NCI-H1417 (cell line): ENCODE data around the gene AHNAK2.
"Not testable (repeated sequence)": the region's sequence is repeated elsewhere in the genome, so short reads cannot be mapped to it uniquely, and the experiment has no call there.

Source experiments
- DNase-seq, 3 experiments: peaks; one replicate each; lab custom pipeline; 2025; lab: John Stamatoyannopoulos, UW

The AHNAK2 gene

DNA sequence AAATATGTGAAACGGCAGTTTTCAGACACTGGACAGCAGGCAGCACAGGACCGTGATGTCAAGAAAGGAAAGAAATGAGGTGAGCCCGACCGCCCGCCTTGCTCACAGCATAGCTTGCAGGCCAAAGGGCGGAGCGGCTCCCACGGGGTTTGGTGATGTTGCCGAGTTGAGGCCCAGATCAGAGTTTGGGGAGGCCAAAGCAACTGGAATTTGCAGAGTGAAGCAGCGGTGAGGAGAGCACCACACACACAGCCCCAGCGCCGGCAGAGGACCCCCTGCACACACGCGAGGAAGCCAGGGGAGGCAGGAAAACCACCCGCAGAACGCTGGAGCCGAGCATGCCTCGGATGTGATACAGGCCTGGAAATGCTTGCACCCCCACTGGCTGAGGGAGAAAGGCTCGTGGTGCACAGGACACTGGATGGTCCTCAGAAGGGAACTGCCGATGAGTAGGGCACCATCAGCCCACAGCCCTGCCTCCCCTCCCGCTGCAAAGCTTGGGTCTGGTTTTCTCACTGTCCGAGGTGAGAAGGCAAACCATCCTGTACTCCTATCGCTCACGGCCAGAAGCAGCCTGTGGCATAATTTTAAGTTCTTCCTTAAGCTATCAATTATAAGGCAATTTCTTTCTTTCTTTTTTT is 79.2 kb downstream of the AHNAK2 start:
- DNase-seq = no peak

DNA sequence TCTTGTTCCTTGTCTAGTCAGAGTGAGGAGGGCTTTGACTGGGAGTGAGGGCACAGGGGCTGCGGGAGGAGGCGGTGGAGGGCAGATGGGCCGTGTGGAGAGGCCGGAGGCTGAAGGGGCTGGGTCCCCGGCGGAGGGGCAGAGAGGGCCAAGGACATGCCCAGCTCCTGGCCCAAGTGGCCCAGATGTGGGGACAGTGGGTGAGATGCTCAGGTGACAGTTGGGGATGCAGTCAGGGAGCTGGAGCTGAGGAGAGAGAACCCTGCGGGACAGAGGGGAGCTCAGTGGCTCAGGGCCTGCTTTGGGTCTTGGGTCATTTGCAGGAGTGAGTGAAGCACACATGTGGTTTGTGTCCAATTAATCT is 80.0 kb downstream of the AHNAK2 start:
- no peak for DNase-seq

DNA sequence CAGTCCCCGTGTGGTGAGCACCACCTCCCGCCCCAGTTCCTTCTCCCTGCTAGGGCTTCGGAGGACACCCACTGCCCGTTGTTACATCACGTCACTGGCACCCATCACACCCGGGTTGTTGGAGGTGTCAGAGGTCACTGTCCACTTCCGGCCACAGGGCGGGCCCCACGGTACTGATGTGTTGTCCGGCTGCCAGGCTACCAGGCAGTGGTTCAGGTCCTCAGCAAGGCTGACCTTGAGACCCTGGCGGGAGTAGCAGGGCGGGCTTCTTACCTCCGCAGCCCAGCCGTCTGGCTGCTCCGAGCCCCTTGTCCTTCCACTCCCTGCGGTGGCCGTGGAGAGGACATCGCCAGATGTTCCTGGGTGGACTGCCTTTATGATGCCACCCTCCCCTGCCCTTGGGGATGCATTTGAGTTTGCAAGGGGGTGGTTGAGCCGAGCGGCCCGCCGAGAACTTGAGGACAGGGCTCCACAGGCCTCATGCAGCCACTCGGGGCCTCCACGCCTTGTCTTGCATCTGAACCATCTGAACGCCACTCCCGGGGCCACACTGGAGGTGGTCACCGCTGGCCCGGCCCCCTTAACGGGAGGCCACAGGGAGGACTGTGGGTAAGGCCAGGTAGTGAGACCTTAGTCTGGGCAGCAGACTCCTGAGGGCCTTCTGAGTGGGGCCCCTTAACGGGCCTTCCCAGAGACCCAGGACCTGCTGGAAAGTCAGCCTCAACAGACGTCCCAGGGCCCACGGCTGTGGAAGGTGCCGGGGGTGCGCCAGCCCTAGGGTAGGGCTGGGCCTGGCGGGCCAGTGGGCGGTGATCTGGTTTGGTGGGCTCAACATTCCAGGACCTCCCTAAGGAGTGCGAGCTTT is 80.6 kb downstream of the AHNAK2 start:
- no peak for DNase-seq

DNA sequence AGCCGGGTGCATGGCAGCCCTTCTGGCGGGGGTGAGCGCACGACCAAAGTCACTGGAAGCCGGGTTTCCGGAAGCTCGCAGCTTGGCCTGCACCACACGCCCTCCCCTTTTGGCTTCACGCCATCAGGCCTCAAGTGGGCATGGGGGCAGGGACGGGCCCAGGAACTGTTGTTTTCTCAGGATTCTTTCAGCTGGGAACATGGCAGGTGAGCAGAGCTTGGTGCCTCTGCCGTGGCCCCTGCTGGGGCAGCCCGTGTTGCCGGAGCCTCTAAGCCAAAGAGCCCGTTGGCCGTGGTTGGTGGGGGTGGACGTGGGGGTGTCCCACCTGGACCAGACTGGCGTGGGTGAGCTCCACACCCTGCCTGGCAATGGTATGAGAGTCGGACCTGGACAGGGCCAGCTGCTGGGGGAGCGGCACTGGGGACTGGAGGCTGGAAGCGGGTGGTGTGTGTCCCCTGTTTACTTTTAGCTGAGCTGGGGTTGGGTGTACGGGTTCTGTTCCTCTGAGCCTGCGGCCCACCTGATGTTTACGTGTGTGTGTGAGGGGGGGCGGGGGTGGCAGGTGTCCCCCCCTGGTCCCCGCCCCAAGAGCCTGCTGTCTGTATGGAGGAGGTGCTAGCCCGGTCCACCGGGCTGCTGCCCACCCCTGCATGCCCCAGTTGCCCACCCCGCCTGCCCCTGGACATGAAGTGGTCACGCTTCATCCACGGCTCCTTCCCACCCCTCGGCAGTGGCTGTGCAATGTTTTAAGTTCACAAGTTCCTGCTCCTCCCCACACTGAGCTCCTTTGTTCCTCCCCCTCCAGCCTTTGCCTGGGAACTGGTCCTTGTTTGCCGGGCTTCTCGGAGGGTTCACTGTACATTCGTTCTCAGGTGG is 82.2 kb downstream of the AHNAK2 start:
- peak; percentile 91 to 95 (median 91) for DNase-seq

DNA sequence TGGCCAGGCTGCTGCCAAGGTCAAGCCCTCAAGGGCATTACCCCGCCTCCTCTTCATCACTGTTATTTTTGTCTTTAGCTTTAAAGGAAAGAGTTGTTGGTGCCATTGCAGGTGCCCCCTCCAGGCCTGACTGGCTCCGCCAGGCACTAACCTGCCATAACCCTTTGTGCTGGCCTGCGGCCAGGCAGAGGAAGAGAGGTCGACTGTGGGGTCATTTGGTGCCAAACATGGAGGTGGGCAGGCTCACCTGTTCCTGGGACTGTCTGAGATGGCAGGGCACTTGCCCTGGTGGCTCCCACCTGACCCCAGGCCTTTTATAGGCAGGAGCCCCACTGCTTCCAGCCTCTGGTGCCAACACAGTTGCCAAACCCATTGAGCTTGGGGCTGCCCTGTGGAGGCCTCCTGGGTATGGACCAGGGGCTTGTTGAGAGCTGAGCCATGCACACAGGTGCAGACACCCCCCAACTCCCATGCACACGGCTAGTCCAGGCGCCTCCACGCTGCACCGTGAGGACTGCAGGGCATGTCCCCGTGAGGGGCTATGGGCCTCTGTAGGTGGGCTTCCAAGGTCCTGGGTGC is 82.9 kb downstream of the AHNAK2 start:
- DNase-seq = no peak

DNA sequence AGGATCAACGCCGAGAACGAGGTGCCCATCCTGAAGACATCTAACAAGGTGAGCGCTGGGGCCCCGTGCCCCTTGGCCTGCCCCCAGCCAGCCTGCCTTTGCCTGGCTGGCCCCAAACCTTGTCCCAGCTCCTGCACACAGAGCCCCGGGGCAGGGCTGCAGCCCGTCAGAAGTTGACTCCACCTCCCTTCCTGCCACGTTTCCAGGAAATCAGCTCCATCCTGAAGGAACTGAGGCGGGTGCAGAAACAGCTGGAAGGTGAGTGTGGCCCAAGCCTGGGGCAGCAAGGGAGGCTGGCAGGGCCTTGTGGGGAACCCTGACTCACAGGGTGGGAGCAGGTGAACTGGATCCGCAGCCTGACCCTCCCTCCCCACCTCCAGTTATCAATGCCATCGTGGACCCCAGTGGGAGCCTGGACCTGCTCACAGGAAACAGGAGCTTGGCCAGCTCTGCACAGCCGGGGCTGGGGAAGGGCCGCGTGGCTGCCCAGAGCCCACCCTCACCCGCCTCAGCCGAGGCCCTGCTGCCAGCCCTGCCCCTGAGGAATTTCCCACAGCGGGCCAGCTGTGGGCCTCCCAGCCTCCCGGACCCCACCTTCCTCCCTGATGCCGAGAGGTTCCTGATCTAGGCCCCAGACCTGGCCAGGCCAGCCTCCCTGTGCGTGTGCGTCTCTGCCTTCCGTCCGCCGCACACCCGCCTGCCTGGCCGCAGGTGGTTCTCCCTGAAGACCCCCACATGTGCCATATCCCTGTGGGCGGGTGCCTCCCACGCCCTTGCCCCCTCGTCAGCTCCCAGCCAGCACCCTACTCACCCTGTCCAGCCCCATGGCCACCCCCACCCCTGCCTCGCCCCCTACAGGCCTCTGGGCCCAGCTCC is 83.6 kb downstream of the AHNAK2 start:
- DNase-seq = no peak

DNA sequence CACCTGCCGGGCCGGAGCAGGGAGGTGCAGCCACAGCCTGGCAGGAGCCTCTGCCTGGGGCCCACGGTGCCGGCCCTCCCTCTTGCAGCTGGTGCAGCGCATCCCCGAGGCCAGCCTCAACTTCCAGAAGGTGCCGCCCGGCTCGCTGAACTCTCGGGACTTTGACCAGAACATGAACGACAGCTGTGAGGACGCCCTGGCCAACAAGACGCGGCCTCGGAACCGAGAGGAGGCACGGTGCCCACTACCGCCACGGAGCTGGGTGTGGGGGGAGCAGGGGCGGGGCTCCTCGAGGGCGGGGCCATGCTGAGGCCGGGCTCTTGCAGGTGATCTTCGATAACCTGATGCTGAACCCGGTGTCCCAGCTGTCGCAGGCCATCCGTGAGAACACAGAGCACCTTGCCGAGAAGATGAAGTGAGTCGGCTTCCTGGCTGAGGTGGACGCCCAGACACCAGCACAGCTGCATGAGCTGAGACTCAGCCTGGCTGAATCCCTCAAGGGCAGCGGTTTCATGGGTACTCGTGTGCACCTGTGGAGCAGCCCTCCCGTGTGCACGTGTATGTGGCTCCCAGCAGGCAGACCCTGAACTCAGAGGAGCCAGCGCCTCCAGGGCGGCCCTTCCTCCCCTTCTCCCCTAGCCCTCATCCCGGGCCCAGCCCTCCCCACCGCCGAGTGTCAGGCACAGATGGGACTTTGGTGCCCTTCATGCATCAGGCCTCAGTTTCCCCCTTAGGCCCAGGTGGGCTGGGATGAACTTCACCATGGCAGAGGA is 84.6 kb downstream of the AHNAK2 start:
- peak in 1 of 3 experiments; percentile 67 for DNase-seq

DNA sequence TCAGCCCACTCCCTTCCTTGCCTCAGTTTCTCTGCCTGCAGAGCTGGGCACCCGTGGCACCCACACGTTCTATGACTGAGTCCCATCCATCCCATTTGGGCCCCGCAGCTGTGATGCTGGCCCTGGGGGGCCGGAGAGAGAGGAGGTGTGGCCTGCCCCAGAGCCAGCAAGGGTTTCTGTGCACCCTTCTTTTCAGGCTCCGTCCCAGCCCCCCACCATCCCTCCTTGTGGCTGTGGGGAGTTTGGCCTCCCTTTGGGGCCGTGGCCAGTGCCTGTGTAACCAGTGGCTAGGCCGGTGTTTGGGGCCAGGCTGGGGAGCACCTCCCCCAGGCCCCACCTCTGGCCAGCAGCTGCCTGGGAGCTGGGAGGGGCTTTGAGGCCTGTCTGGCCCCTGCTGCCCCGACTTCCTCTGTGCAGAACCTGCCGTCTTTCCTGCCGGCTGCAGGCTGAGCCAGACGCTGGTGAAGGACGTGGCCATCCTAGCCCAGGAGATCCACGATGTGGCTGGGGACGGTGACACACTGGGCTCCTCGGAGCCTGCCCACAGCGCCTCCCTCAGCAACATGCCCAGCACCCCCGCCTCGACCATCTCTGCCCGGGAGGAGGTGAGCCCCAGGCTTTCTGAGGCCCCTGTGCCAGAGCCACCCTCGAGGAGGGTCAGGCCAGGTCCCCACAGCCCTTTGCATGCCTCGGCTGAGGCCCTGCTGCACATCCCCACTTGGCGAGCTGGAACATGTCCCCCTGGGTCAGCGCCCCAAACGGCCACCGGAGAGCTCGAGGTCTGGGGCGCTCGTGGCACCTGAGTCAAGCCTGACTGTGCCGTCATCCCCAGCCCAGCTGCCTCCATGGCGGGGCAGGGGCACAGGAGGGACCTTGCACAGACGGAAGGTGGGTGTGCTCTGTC is 85.4 kb downstream of the AHNAK2 start:
- DNase-seq = no peak

DNA sequence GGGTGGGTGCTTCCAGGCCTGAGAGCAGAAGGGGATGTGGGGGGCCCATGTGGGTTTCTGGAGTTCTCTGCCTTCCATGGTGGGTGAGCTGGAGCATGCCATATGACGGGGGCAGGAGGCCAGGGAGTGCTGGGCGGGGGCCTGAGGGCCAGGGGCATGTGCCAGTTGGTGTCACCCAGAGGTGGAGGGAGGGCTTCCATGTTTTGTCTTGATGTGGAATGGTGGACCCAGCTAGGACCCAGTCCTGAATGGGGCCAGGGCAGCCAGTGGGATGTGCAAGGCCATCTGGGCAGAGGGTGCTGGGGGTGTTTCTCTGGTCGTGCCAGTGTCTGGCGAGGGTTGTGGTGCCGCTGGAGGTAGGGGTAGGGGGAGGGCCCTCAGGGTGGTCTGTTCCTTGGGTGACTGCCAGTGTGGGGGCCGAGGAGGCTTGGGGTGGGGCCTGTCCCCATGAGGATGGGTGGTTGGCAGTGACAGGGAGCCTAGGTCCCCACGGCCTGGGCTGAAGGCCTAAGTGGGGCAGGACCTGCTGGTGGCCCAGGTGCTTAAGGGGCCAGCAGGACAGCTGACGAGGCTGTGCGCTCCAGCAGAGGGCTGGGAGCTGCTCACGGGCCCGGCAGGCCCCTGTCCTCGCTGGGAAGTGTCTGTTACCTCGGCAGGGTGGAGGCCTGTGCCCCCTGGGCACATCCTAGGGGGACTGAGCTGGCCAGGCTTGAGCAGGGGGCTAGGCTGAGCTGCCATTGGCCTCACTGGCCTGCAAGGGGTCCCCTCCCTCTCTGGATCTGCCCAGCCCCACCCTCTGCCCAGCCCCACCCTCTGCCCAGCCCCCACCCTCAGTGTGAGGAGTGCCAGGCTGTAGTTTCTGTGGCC is 86.3 kb downstream of the AHNAK2 start:
- no peak for DNase-seq

DNA sequence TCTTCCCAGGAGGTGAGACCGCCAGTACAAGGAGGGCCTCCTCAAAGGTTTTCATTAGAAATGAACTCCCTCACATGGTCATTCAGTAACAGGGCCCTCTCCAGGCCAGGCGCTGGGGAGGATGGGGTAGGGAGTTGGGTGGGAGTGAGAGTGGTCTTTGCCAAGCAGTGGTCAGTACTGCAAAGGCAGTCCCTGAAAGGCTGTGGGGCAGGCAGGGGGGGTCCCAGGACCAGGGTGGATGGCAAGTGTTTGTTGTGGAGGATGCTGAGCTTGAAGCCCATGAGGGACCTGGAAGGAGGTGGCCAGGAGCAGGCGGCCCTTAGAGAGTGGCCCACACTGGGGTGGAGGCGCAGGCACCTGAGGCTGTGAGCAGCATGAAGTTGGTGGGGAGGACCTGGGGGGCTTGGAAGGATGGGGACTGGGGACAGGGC is 87.0 kb downstream of the AHNAK2 start:
- DNase-seq = no peak

DNA sequence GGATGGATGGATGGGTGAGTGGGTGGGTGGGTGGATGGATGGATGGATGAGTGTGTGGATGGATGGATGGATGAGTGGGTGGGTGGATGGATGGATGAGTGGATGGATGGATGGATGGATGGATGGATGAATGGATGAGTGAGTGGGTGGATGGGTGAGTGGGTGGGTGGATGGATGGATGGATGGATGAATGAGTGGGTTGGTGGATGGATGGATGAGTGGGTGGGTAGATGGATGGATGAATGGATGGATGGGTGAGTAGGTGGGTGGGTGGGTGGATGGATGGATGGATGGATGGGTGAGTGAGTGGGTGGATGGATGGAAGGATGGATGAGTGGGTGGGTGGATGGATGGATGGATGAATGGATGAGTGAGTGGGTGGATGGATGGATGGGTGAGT is 87.9 kb downstream of the AHNAK2 start:
- not testable (repeated sequence) for DNase-seq

DNA sequence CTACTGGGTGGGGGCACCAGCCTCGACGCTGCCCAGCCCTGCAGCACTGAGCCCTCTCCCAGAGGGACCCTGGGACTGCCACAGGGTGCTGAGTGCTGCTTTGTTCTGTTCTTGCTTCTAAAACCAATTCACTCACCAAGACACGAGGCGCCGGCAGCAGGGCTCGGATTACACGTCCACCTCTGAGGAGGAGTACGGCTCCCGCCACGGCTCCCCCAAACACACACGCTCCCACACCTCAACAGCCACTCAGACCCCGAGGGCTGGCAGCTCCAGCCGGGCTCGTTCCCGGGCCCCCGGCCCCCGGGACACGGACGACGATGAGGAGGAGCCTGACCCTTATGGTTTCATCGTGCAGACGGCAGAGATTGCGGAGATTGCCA is 88.8 kb downstream of the AHNAK2 start:
- DNase-seq = no peak

DNA sequence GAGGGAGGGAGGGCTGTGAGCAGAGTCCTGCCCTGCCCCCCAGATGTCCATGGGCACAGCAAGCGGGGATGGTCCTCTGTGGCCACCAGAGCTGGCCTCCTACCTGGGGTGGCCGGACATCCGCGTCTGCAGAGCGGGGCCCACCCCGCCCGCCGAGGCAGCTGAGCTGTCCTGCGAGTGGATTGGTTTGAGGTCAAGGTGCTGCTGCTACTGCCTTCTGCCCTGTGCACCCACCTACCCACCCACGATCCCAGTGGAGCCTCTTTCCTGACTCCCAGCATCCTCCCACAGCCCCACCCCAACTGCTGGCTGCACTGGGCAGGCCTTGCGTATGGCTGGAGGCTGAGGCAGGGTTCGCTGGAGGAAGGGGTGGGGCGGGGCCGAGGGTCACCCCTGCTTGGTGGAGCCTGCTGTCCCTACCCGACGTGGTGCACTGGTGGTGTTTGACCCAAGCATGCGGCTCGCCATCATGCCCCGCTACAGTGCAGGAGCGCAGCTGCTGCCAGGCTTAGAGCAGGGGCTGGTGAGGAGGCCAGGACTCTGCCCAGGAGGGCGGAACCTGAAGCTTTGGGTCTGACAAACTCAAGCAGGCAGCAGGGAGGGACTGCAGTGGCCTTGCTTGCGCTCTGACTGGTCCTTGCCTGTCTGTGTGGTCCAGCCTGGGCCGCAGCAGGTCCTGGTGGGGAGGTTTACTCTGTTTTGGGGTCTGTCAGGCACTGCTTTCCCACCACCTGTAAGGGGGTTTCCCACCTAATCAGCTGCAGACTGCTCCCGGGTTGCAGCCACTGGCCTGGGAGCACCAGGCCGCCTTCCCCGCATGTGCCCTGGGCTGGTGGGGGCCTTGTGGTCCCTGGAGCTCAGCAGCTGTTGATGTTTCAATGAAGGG is 89.4 kb downstream of the AHNAK2 start:
- no peak for DNase-seq

DNA sequence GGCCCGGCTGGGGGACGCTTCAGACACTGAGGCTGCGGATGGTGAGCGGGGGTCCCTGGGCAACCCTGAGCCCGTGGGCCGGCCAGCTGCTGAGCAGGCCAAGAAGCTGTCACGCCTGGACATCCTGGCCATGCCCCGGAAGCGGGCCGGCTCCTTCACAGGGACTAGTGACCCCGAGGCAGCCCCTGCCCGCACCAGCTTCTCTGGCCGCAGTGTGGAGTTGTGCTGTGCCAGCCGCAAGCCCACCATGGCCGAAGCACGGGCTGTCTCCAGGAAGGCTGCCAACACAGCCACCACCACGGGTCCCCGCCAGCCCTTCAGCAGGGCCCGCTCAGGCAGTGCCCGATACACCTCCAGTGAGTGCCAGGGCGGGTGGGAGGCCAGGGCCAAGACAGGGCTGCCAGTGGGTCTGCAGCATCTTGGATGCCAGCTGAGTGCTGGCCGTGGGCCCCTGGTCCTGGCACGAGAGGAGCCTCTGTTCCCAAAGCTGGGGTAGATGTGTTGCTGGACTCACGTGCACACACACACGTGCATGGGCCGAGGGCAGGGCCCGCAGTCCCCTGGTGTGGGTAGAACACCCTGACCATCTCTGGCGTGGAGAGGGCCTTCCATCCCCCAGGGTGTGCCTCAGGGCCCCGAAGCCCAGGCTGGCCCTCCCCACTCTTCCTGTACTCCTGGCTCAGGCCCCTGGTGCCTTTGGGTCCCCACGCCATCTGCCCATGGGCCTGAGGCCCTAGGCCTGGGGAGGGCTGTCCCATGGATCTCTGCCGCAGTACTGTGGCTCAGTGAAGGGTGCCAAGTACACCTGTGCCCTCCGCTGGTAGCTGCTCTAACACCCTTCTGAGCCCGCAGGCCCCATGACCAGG is 90.3 kb downstream of the AHNAK2 start:
- DNase-seq = no peak
